ENCODE measurements around the gene GPC1.
A peak's percentile ranks its signal among the peaks of the same experiment; 100 is the strongest.

GPC1 gene

GRCh38 chr2:240397542-240397916 lies 37.9 kb upstream of the GPC1 start:
- DNase-seq, result no peak

GRCh38 chr2:240397924-240398645 lies 37.4 kb upstream of the GPC1 start:
- DNase-seq, result no peak

DNA sequence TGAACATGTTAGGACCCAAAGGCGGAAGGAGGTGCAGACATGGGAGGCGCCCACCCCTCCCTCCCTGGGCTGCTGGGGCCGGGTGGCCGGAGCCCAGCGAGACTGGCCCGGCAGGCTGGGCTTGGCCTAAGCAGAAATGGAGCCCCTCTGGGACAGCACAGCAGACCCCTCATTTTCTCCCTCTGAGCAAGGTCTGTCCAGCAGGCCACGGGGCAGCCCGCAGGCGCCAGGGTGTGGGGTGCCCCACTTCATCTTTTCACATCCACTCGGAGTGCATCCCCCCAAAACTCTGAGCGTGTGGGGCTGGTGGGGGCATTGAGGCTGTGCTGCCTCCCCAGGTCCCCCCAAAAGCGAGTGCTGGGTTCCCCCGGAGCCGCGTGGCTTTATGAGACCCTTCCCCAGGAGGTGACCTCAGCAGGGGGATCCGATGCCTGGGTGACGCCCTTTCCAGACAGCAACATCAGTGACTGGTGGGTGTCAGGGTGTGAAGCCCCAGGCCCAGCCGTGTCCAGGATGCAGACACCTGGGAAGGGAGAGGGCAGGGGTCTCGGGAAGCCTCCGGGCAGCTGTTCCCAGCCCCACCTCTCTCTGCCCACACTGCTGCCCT lies 36.7 kb upstream of the GPC1 start:
- no peak for DNase-seq

- DNase-seq, result no peak
Measured at GRCh38 chr2:240399419-240400324, 35.8 kb upstream of the GPC1 start.

- DNase-seq, result no peak
Measured at GRCh38 chr2:240400371-240401161, 34.9 kb upstream of the GPC1 start.

DNA sequence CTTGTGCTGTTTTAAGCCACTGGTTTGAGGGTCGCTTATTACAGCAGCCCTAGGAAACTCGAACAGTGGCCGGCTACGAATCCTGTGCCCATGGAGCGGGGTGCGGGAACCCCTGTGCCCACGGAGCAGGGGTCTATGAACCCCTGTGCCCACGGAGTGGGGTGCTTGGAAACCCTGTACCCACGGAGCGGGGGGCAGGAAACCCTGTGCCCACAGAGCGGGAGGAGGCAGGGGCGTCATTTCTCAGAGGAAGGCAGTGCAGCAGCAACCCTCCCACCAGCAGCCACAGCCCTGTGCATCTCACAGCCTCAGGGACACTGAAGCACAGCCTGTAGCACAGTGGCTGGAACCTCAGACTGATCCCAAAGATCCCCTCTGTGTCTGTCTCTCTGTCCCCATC lies 34.2 kb upstream of the GPC1 start:
- no peak for DNase-seq

DNA sequence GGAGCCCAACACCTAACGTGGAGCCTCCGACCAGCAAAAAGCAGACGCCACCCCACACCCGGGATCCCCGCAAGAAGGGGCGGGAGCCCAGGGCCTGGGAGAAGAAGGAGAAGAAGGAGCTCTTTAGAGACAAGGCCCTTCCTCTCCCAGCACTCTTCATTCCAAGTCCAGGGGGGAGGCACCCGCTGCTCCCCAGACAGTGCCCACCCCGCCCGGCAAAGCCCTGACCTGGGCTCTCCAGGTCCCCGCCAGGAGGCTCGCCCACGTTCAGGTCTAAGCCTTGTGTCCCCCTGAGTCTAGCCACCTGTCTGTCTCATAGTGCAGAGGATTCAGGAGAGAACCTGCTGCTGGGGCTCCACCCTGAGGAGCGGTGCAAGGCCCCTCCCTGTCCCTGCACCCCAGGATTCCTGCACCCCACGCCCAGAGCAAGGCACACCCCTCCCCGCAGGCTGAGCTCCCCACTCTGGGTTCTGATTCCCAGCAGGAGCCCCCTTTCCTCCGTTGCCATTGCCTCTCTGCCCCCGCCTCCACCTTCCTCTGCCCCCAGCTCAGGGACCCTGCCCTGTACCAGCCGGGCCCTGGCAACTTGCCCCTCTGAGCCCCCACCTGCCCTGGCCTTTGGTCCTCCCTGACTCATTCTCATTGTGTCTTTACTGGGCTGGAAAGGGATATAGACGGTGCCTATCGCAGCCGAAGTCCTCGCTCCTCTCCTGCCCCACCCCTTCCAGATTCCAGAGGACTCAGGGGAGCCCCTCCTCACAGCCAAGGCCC lies 33.5 kb upstream of the GPC1 start:
- no peak for DNase-seq

DNA sequence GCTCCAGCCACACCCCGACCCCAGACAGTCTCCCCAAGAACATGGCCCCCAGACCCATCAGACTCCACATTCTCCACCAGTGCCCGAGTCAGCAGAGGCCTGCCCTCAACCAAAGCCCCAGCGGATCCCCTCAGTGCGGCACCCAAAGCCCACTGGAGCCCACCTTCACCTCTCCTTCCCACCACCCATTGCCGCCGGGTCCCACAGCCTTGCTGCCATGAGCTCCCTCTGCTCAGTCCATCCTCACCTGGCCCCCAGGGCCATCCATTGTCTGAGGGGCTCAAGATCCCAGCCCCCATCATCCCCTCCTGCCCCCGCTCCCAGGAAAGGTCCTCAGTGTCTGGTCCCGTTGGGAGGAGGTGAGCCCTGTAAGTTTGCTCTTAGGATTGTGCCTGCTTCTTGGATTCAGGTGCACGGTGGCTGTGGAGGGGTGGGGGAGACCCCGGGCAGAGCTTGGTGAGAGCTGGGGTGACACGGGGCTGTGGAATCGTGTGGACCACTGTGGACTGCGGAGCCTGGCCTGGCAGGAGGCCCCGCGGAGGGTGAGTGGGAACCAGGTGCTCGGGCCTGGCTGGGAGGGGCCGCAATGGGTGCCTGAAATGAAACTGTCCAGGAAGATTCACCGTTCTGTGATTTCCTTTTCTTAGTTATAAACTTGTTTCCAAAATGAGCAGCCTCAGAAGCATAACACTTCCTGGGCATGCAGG lies 32.7 kb upstream of the GPC1 start:
- no peak for DNase-seq

DNA sequence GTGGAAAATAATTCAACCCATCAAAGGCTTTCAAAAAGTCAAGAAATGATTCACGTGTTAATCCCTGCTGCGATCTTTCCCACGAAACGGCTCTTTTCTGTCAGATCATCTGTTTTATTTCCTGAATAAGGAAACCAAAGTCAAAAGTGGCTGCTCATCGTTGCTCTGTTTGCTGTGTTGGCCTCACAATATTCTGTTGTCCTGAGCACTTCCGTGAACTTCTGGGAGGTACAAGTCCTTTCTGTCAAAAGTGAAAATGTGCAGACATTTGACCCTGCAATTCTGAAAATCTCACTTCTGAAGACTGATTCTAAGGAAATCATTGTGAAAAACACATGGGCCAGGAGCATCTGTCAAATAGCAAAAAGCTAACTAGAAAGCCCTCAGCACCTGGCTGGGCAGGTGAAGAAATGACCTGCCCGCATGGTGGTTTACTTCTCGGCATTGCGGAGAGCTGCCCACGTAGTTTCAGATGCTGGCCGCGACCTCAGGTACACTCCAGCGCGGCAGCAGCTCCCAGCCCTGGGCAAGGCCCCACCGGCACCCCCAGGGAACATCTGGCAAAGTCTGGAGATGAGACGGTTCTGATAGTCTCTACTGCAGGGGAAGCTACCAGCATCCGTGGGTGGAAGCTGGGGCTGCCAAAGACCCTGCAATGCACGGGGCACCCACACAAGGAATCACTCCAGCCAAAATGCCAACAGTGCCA lies 31.9 kb upstream of the GPC1 start:
- DNase-seq, result no peak

GRCh38 chr2:240404174-240404852 lies 31.1 kb upstream of the GPC1 start:
- no peak for DNase-seq

DNA sequence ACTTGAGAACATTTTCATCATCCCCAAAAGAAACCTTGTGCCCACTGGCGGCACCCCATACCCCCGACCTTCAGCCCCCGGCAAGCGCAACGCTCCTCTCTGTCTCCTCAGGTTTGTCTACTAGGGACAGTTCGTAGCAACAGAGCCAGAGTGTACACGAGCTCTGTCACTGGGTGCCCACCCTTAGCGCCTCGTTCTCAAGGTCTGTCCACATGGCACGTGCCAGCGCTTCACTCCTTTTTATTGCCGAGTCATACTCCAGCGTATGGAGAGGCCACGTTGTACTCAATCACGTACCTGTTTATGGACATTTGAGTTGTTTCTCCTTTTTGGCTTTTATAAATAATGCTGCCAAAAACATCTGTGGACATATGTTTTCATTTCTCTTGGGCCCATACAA lies 30.3 kb upstream of the GPC1 start:
- DNase-seq, result no peak

GRCh38 chr2:240405684-240406313 lies 29.7 kb upstream of the GPC1 start:
- DNase-seq, result no peak

DNA sequence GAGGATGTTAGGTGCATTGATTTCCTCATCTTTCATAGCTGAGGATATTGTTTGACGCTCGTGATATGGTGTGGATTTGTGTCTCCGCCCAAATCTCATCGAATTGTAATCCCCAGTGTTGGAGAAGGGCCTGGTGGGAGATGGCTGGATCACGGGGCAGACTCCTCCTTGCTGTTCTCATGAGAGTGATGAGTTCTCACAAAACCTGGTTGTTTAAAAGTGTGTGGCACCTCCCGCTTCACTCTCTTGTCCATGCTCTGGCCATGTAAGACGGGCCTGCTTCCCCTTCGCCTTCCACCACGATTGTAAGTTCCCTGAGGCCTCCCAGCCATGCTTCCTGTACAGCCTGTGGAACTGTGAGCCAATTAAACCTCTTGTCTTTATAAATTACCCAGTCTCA lies 28.4 kb upstream of the GPC1 start:
- DNase-seq, result no peak

GRCh38 chr2:240410004-240410403 lies 25.5 kb upstream of the GPC1 start:
- DNase-seq, result no peak

DNA sequence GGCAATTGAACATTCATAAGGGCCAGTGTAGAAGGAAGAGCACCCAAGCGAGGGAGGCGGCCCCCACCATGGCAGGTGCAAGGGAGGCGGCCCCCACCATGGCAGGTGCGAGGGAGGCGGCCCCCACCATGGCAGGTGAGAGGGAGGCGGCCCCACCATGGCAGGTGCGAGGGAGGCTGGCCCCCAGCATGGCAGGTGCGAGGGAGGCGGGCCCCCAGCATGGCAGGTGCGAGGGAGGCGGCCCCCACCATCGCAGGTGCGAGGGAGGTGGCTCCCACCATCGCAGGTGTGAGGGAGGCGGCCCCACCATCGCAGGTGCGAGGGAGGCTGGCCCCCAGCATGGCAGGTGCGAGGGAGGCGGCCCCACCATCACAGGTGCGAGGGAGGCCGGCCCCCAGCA lies 24.7 kb upstream of the GPC1 start:
- DNase-seq, result no peak

DNA sequence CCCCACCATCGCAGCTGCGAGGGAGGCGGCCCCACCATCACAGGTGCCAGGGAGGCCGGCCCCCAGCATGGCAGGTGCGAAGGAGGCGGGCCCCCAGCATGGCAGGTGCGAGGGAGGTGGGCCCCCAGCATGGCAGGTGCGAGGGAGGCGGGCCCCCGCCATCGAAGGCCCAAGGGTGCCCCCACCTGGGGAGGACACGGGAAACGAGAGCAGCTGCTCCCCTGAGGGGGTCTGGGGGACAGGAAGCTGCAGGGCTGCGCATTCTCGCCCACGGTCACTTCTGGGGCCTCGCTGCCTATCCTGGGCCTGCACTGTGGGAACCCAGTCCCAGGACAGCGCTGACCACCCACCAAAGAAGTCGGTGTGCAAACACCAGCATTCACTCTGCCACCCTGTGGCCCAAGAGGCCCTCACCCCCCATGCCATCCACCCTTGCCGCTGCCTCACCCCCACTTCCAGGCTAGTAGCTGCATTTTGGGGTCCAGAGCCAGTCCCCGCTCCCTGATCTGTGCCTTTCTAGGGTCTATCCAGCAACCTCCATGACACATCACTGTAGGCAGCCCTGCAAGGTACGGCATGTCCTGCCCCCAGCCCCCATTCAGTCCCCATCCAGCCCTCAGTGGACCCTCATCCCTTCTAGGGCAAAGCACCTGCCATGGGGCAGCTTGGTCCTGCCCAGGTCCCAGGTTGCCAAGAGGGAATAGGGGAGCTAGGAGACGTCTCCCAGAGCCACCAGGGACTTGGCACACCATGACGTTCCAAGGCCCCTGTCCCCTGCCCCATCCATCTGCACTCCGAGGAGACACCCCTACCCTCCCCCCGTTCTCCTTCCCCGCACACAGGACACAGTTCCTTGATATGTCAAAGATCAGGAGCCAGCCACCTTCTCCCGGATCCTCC lies 24.0 kb upstream of the GPC1 start:
- DNase-seq, result no peak

DNA sequence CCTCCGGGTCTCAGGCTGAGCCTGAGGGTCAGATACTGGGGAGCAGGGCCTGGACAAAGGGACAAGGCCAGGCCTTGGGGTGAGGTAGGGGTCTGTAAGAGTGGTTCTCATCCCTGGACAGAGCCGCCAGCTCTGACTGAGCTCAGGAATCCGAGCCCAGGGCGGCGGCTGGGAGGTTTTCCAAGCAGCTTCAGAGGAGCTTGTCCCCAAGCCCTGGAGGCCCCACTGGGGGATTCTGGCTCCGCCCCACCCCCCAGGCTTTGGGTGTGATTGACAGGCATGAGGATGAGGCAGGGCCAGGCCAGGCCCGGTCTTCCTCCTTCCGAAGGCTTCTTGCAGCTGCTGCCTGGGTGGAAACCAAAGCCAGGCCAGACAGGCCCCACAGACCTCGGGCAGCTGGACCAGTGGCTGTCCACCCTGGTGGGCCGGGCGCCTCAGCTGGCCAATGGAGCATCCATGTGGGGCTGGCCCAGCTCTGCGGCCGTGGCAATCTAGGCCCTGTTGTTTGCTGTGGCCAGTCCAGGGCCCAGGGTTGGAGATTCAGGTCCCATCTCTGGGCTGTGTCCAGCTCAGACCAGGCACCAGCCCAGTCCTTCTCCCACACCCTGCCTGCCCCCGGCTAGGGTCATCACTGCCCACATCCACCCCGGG lies 23.1 kb upstream of the GPC1 start:
- DNase-seq, result peak; percentile 1
